Body of pancreas (tissue), 4 donors: ENCODE results near the gene TACC2. TPM values are rescaled to one million over a fixed set of nuclear protein-coding genes. Genes with fewer than 3 reads are reported as not detected.

Experiments
- ATAC-seq: fragments of 150-250 bp; one replicate; pipeline ENCODE4 v1.9.1; 2016
- DNase-seq, 4 donors: peaks; one replicate each; pipeline ENCODE4 v3.0.0-alpha.2; 2019
- H3K27ac ChIP-seq, 4 donors: fragments of 200-600 bp; sonication (generic); 1 replicate in 3 of 4; 2 replicates in 1 of 4; pipeline versions ENCODE4 v1.5.1 to v1.6.1; 2016 to 2019; ENCODE audit warnings: mild to moderate bottlenecking in 1 of 4, mixed read lengths in 1 of 4, moderate library complexity in 1 of 4
- H3K27me3 ChIP-seq, 2 donors: fragments of 200-600 bp; sonication (generic); one replicate each; pipeline ENCODE4 v1.6.0; 2016; ENCODE audit warnings: mild to moderate bottlenecking in 1 of 2
- H3K36me3 ChIP-seq, 2 donors: fragments of 200-600 bp; sonication (generic); replicated peaks in 1 of 2; 2 replicates each; pipeline ENCODE4 v1.5.1; 2016; ENCODE audit warnings: low read depth in 2 of 2; ENCODE audit not compliant: insufficient read depth in 1 of 2
- H3K4me1 ChIP-seq: fragments of 200-600 bp; sonication (generic); one replicate; pipeline ENCODE4 v1.6.0; 2016
- H3K4me3 ChIP-seq, 2 donors: fragments of 200-600 bp; sonication (generic); 1 replicate in 1 of 2; 2 replicates in 1 of 2; pipeline ENCODE4 v1.5.1; 2016 to 2019
- H3K9me3 ChIP-seq, 3 donors: fragments of 200-600 bp; sonication (generic); 1 replicate in 2 of 3; 2 replicates in 1 of 3; pipeline ENCODE4 v1.5.1; 2016
- POLR2A ChIP-seq, 3 donors: fragments of 450-650 bp; IDR thresholded peaks; one replicate each; pipeline ENCODE4 v1.6.1; 2016; ENCODE audit warnings: antibody characterized with exemption in 3 of 3, mild to moderate bottlenecking in 2 of 3
- WGBS, 2 donors: methylation state at CpG; one replicate each; pipeline ENCODE4 v1.1.5; 2017; 5-methylcytosine and 5-hydroxymethylcytosine counted together
- intact Hi-C: fragments of 100-400 bp; cut with DNase I; formaldehyde crosslinking; loops from one replicate; pipeline ENCODE4 v1.15.1; 2023
- total RNA-seq, 2 donors: library from RNA; depleted of rRNA; stranded (reverse); fragments of >200 nt; gene quantifications; one replicate each; pipeline ENCODE4 v1.1.0, GENCODE V29; 2016
- TF ChIP-seq, protein P1 (sequence below), 7 experiments: fragments of 450-650 bp in 4 of 7; fragments of 200-600 bp in 3 of 7; sonication (generic) in 3 of 7; IDR thresholded peaks; one replicate each; pipeline ENCODE4 v1.5.1; 2016 to 2019; ENCODE audit warnings: antibody characterized with exemption in 7 of 7

Gene TACC2
- total RNA-seq, 2 donors from 2014 or later: 29.0 to 38.7 TPM

DNA sequence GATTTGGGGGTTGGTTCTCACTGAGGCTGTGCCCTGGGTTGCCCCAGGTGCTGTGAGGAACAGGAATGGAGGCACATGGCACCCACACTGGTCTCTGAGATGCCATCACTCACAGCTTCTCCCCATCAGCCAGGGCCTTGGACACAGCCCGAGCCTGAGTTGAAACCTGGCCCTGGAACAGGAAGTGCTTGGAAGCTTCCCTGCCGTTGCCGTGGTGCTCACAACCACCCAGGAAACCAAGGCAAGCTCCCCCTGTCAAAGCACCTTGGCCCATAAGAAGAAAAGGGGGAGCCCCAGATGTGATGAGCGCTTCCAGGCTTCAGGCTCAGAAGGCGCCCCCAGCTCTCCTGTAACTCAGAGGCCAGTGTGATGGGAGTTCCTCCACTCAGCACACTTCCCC is 282.1 kb downstream of the TACC2 start, which contains the start of gene BTBD16:
TSS of gene BTBD16 (plus strand) at position 221 of the 400 bp plus-strand sequence. CDS start 3,786 bp downstream, outside the sequence.
- H3K27ac ChIP-seq: no peak within 1 kb of the TSS
- WGBS, 2 donors: 65 to 100% methylated on average over 2 to 5 of the region's 5 CpGs

DNA sequence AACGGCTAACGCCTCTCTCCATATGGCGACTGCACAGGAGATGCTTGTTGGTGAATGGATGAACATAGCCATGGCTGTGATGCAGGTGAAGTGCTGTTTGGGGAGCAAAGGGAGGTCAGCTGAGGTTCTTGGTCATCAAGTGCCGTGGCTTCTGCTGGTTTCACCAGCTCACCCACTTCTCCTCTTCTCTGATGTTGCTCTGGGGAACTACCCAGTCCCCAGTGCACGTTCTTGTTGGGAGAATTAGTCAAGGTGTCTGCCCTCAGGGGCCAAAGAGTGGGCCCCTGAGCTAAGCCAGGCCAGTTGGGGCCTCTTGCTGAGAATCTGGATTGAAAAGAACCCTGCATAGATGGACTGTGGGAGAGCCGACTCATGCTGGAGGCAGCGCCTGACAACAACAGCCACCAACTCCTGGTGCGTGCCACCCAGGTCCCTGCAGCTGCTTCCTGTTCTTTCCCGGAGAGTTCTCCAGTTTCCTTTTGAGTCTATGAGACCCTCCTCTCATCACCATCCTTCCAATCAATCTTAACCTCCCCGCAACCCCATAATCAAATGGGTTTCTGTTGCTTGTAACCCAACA is 285.1 kb downstream of the TACC2 start:
- no peak for TF ChIP-seq POLR2A (IDR thresholded peaks at IDR 0.05)
- TF ChIP-seq, protein P1, sequence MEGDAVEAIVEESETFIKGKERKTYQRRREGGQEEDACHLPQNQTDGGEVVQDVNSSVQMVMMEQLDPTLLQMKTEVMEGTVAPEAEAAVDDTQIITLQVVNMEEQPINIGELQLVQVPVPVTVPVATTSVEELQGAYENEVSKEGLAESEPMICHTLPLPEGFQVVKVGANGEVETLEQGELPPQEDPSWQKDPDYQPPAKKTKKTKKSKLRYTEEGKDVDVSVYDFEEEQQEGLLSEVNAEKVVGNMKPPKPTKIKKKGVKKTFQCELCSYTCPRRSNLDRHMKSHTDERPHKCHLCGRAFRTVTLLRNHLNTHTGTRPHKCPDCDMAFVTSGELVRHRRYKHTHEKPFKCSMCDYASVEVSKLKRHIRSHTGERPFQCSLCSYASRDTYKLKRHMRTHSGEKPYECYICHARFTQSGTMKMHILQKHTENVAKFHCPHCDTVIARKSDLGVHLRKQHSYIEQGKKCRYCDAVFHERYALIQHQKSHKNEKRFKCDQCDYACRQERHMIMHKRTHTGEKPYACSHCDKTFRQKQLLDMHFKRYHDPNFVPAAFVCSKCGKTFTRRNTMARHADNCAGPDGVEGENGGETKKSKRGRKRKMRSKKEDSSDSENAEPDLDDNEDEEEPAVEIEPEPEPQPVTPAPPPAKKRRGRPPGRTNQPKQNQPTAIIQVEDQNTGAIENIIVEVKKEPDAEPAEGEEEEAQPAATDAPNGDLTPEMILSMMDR (IDR thresholded peaks at IDR 0.05): no peak
- ATAC-seq: no peak
- DNase-seq: no peak
- no peaks in the 10 kb centered on the region for H3K9me3 ChIP-seq
- 83 to 86% methylated on average over 10 of the region's 10 CpGs for WGBS, 2 donors
- H3K27me3 ChIP-seq: no peaks in the 10 kb centered on the region
- no peak overlapping the region for H3K4me3 ChIP-seq
- intact Hi-C loops: no loop called here
- H3K36me3 ChIP-seq: no peaks in the 10 kb centered on the region
- no peak overlapping the region for H3K27ac ChIP-seq
- no peaks in the 10 kb centered on the region for H3K4me1 ChIP-seq

More for the DNA sequence above, 282.1 kb downstream of the TACC2 start, which contains the start of gene BTBD16:
- DNase-seq: no peak
- TF ChIP-seq, protein P1 (IDR thresholded peaks at IDR 0.05): no peak
- TF ChIP-seq POLR2A (IDR thresholded peaks at IDR 0.05): no peak
- no peaks in the 10 kb centered on the region for H3K9me3 ChIP-seq
- no peak for ATAC-seq
- intact Hi-C loops: no loop called here
- H3K36me3 ChIP-seq: no peaks in the 10 kb centered on the region
- no peaks in the 10 kb centered on the region for H3K27me3 ChIP-seq
- no peak within 1 kb of the TSS for H3K4me3 ChIP-seq
- H3K4me1 ChIP-seq: no peaks in the 10 kb centered on the region

DNA sequence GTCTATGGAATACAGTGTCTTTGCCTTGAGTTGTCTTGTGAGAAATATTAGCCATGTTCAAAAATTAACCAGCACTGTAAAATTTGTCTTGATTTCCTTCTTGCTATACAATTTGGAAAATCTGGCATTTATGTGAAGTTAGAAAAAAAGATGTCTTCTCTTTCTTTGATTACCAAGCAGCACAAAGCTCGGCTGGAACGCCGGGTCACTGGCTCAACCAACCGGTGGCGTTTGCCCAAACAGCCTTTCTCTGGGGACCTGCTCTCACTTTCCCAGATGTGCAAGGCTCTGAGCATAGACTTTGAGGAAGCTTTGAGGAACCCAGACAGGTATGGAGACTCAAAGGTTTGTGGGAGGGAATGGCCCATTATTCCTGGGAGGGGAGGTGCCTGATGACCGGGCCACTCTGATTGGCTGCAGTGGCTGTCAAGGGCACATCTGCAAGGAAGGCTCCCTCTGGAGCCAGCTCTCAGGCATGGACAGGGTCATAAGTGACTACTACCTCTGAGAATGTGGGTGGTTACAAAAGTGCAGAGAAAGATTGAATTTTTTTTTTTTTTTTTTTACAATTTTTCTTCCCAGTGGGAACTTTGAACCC is 287.7 kb downstream of the TACC2 start:
- ATAC-seq (no peak), DNase-seq (no peak)
- no peaks in the 10 kb centered on the region for H3K9me3 ChIP-seq
- intact Hi-C loops: no loop called here
- no peaks in the 10 kb centered on the region for H3K4me1 ChIP-seq
- no peaks in the 10 kb centered on the region for H3K36me3 ChIP-seq
- WGBS, 2 donors: 92 to 96% methylated on average over 6 of the region's 6 CpGs
- no peak overlapping the region for H3K4me3 ChIP-seq
- TF ChIP-seq, protein P1 (IDR thresholded peaks at IDR 0.05): no peak
- TF ChIP-seq POLR2A (IDR thresholded peaks at IDR 0.05): no peak
- no peaks in the 10 kb centered on the region for H3K27me3 ChIP-seq
- no peak overlapping the region for H3K27ac ChIP-seq

DNA sequence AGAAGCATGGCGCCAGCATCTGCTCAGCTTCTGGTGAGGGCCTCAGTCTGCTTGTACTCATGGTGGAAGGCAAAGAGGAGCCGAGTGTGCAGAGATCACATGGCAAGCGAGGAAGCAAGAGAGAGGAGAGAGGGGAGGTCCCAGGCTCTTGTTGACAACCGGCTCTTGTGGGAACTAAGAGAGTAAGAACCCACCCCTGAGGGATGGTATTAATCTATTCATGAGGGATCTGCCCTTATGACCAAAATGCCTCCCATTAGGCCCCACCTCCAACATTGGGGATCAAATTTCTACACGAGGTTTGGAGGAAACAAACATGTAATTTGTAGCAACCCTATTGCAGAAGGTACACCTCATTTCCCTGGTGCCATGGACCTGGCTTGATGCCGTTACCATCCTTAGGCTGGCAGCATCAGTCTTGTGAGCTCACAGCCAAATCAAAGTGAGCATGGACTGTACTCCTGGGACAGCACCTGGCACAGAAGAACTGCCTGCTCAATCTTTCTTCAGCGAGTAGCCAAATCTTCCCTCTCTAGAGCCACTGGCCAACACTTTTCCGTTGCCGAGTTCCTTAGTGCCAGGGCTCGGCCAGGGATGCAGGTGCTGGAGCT is 288.7 kb downstream of the TACC2 start:
- Histone ChIP-seq H3K27ac (no peak overlapping the region), H3K9me3 (no peaks in the 10 kb centered on the region), H3K4me3 (no peak overlapping the region), H3K27me3 (no peaks in the 10 kb centered on the region), H3K4me1 (no peaks in the 10 kb centered on the region), H3K36me3 (no peaks in the 10 kb centered on the region)
- intact Hi-C loops: no loop called here
- DNase-seq: no peak
- TF ChIP-seq, protein P1 (IDR thresholded peaks at IDR 0.05): no peak
- no peak for TF ChIP-seq POLR2A (IDR thresholded peaks at IDR 0.05)
- no peak for ATAC-seq
- 74 to 86% methylated on average over 9 to 10 of the region's 10 CpGs for WGBS, 2 donors
